Measurements from ENCODE around the gene SIGLEC10.

- TF ChIP-seq SUZ12 (IDR thresholded peaks at IDR 0.05; ENCODE audit: extremely low read depth, insufficient read depth, insufficient read length) (no peak), YY1 (IDR thresholded peaks at IDR 0.05; ENCODE audit: insufficient read depth, insufficient read length) (no peak), ZNF274 (IDR thresholded peaks at IDR 0.05; ENCODE audit: low read depth, low read length) (no peak)
Measured at GRCh38 chr19:51417810-51418157, 342 bp upstream of the SIGLEC10 start.

All from NT2/D1 (cell line).